CD4-positive, alpha-beta T cell (primary cell): Measurements from ENCODE around the gene SLC29A2. TPM values are rescaled to one million over a fixed set of nuclear protein-coding genes. Genes with fewer than 3 reads are reported as not detected.

Source experiments
- ATAC-seq: fragments of 200-7000 bp; cut with Tn5 transposase; one replicate; pipeline ENCODE4 v1.10.0; 2022; ENCODE audit warnings: mild to moderate bottlenecking; ENCODE audit not compliant: poor library complexity
- CTCF ChIA-PET: fragments of 350-600 bp; sonication (Branson Sonifier 250); formaldehyde crosslinking; loops from one replicate; lab custom pipeline; 2021; ENCODE audit warnings: antibody characterized with exemption, inconsistent platforms; lab: Charles Lee
- POLR2A ChIA-PET: fragments of 350-600 bp; sonication (Branson Sonifier 250); formaldehyde crosslinking; loops from one replicate; lab custom pipeline; 2021; ENCODE audit warnings: antibody characterized with exemption, inconsistent platforms; lab: Charles Lee
- DNase-seq, 14 experiments: peaks; one replicate each; pipeline ENCODE4 v3.0.0-alpha.2; 2013 to 2020; ENCODE audit warnings: mixed read lengths in 2 of 14
- H3K27ac ChIP-seq, 2 donors: one replicate each; pipeline versions ENCODE4 v1.5.1 to v1.7.0; 2013; ENCODE audit warnings: low read length in 2 of 2, low read depth in 1 of 2, mild to moderate bottlenecking in 1 of 2
- H3K27me3 ChIP-seq, 2 experiments: 1 replicate in 1 of 2; 2 replicates in 1 of 2; pipeline versions ENCODE4 v1.6.1 to v1.7.0; 2013; ENCODE audit warnings: low read length in 2 of 2, control low read depth in 1 of 2, mild to moderate bottlenecking in 1 of 2, moderate library complexity in 1 of 2; ENCODE audit not compliant: insufficient read depth in 2 of 2, control insufficient read depth in 1 of 2
- H3K36me3 ChIP-seq: one replicate; pipeline ENCODE4 v1.6.1; 2013; ENCODE audit warnings: low read length, control low read depth; ENCODE audit not compliant: insufficient read depth
- H3K4me1 ChIP-seq: one replicate; pipeline ENCODE4 v1.6.1; 2013; ENCODE audit warnings: low read length, control low read depth; ENCODE audit not compliant: insufficient read depth
- H3K4me3 ChIP-seq: one replicate; pipeline ENCODE4 v1.5.1; 2013; ENCODE audit warnings: mild to moderate bottlenecking, low read length, moderate library complexity
- H3K9me3 ChIP-seq, 2 experiments: 1 replicate in 1 of 2; 2 replicates in 1 of 2; pipeline versions ENCODE4 v1.6.1 to v1.7.0; 2013; ENCODE audit warnings: low read length in 2 of 2, mild to moderate bottlenecking in 2 of 2, control low read depth in 1 of 2, moderate library complexity in 1 of 2; ENCODE audit not compliant: control insufficient read depth in 1 of 2, insufficient read depth in 1 of 2
- H3K27ac Mint-ChIP-seq: one replicate; pipeline ENCODE4 v1.8.0; 2020; ENCODE audit warnings: mixed read lengths
- H3K27me3 Mint-ChIP-seq: one replicate; pipeline ENCODE4 v1.8.0; 2021; ENCODE audit warnings: mixed read lengths
- H3K36me3 Mint-ChIP-seq: one replicate; pipeline ENCODE4 v1.8.0; 2021; ENCODE audit warnings: low read depth, mixed read lengths
- H3K4me1 Mint-ChIP-seq: one replicate; pipeline ENCODE4 v1.8.0; 2021; ENCODE audit warnings: low read depth, mixed read lengths
- H3K4me3 Mint-ChIP-seq: one replicate; pipeline ENCODE4 v1.8.0; 2020; ENCODE audit warnings: mild to moderate bottlenecking, mixed read lengths
- H3K9me3 Mint-ChIP-seq: one replicate; pipeline ENCODE4 v1.8.0; 2020; ENCODE audit warnings: mixed read lengths
- intact Hi-C, 2 experiments: fragments of 100-400 bp; cut with DNase I in 1 of 2; cut with micrococcal nuclease in 1 of 2; formaldehyde crosslinking; loops; one replicate each; pipeline versions ENCODE4 v1.15.1 to v1.9.0; 2023 to 2025; cut with DNase I, micrococcal nuclease
- total RNA-seq, 174 experiments: library from RNA in 2 of 174; stranded (reverse) in 2 of 174; gene quantifications; one replicate each; pipeline ENCODE4 v1.2.3 and lab custom pipeline; 2021 to 2026
- TF ChIP-seq, protein P1 (sequence below): fragments of 200-600 bp; IDR thresholded peaks from one replicate; pipeline ENCODE4 v1.8.0; 2022; ENCODE audit warnings: antibody characterized with exemption, mild to moderate bottlenecking

Gene SLC29A2
- total RNA-seq, 2 experiments from 2014 or later: 9.7 TPM

GRCh38 chr11:66327171-66328030, 44.2 kb downstream of the SLC29A2 start:
- intact Hi-C loops: loop anchor here (1.0 to 5.0 kb wide), 4 partner anchors 15 to 60 kb away; partner anchors contain the start of gene BRMS1 (in 1 of the 2)
- CTCF ChIA-PET: interaction anchor here (1.4 kb wide), 1 partner anchor 38 kb away, joined by 3 read pairs; the partner anchor contains the start of gene YIF1A
- Histone ChIP-seq H3K27ac (peak overlapping the region in 1 of 2 donors; percentile 13), H3K4me3 (no peak overlapping the region), H3K4me1 (peaks cover 46% of the 10 kb centered on the region), H3K36me3 (no peaks in the 10 kb centered on the region), H3K9me3 (no peaks in the 10 kb centered on the region), H3K27me3 (no peaks in the 10 kb centered on the region)
- Mint-ChIP-seq H3K27ac (peak overlapping the region; percentile 85), H3K36me3 (no peaks in the 10 kb centered on the region), H3K9me3 (no peaks in the 10 kb centered on the region), H3K4me3 (peak overlapping the region; percentile 22), H3K4me1 (peaks cover 50% of the 10 kb centered on the region), H3K27me3 (no peaks in the 10 kb centered on the region)
- DNase-seq (no peak), ATAC-seq (no peak)
- TF ChIP-seq, protein P1, sequence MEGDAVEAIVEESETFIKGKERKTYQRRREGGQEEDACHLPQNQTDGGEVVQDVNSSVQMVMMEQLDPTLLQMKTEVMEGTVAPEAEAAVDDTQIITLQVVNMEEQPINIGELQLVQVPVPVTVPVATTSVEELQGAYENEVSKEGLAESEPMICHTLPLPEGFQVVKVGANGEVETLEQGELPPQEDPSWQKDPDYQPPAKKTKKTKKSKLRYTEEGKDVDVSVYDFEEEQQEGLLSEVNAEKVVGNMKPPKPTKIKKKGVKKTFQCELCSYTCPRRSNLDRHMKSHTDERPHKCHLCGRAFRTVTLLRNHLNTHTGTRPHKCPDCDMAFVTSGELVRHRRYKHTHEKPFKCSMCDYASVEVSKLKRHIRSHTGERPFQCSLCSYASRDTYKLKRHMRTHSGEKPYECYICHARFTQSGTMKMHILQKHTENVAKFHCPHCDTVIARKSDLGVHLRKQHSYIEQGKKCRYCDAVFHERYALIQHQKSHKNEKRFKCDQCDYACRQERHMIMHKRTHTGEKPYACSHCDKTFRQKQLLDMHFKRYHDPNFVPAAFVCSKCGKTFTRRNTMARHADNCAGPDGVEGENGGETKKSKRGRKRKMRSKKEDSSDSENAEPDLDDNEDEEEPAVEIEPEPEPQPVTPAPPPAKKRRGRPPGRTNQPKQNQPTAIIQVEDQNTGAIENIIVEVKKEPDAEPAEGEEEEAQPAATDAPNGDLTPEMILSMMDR: no peak
- POLR2A ChIA-PET: interaction anchor here (0.8 to 3.0 kb wide), 4 partner anchors 10 to 61 kb away, joined by 3 to 39 read pairs (median 12); partner anchors contain the start of gene CD248

- peak overlapping the region; percentile 20 for H3K4me3 Mint-ChIP-seq
- DNase-seq: peak in 9 of 14 experiments; percentile 30 to 72 (median 52)
- no peaks in the 10 kb centered on the region for H3K9me3 ChIP-seq
- H3K27ac ChIP-seq: peak overlapping the region; percentile 13 to 65
- TF ChIP-seq, protein P1: no peak
- H3K27ac Mint-ChIP-seq: peak overlapping the region; percentile 76
- H3K36me3 ChIP-seq: no peaks in the 10 kb centered on the region
- CTCF ChIA-PET: interaction anchor here (1.0 to 1.4 kb wide), 2 partner anchors 15 to 37 kb away, joined by 3 read pairs; partner anchors contain the start of gene YIF1A
- peak; percentile 72 for ATAC-seq
- H3K4me3 ChIP-seq: no peak overlapping the region
- H3K4me1 ChIP-seq: peaks cover 46% of the 10 kb centered on the region
- no peaks in the 10 kb centered on the region for H3K9me3 Mint-ChIP-seq
- no peaks in the 10 kb centered on the region for H3K27me3 Mint-ChIP-seq
- peaks cover 54% of the 10 kb centered on the region for H3K4me1 Mint-ChIP-seq
- intact Hi-C loops: loop anchor here in 1 of 2 experiments (5.0 kb wide), 1 partner anchor 61 kb away; no protein-coding TSS in a partner anchor
- H3K36me3 Mint-ChIP-seq: no peaks in the 10 kb centered on the region
- POLR2A ChIA-PET: interaction anchor here (0.8 to 3.0 kb wide), 3 partner anchors 9 to 60 kb away, joined by 3 to 39 read pairs (median 12); partner anchors contain the start of gene CD248
- H3K27me3 ChIP-seq: no peaks in the 10 kb centered on the region
These were observed 45.1 kb downstream of the SLC29A2 start for GRCh38 chr11:66326261-66327111.

DNA sequence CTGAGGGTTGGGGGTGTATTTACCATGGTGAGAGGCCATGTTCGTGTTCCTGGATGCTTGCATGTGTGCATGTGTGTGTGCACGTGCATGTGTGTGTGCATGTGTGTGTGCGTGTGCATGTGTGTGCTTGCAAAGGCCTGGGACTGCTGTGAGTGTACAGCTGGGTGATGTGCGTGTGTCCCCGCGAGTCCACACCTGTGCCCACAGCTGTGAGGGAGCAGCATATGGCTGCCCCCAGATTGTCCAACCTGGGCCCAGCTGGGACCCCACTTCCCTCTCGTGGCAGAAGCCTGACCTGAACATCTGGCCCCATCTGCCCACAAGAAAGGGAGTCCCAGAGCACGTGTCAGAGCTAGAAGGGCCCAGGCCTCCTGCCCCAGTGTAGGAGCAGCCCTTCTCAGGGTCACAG, 46.3 kb downstream of the SLC29A2 start:
- Mint-ChIP-seq H3K27ac (peak overlapping the region; percentile 76), H3K4me3 (no peak overlapping the region), H3K27me3 (no peaks in the 10 kb centered on the region), H3K4me1 (peaks cover 54% of the 10 kb centered on the region), H3K9me3 (no peaks in the 10 kb centered on the region), H3K36me3 (no peaks in the 10 kb centered on the region)
- no peak overlapping the region for H3K27ac ChIP-seq
- ChIA-PET POLR2A (interaction anchor here (3.0 kb wide), 1 partner anchor 13 kb away, joined by 39 read pairs; no protein-coding TSS in a partner anchor), CTCF (interaction anchor here (0.8 kb wide), 1 partner anchor 13 kb away, joined by 3 read pairs; no protein-coding TSS in a partner anchor)
- ATAC-seq: no peak
- TF ChIP-seq, protein P1: no peak
- no peak overlapping the region for H3K4me3 ChIP-seq
- H3K9me3 ChIP-seq: no peaks in the 10 kb centered on the region
- intact Hi-C loops: loop anchor here in 1 of 2 experiments (5.0 kb wide), 1 partner anchor 62 kb away; no protein-coding TSS in a partner anchor
- no peaks in the 10 kb centered on the region for H3K36me3 ChIP-seq
- no peak for DNase-seq
- no peaks in the 10 kb centered on the region for H3K27me3 ChIP-seq
- peaks cover 46% of the 10 kb centered on the region for H3K4me1 ChIP-seq
